Body of pancreas (tissue), 4 donors: ENCODE measurements around the gene PTPRN2.

Experiments
- CTCF ChIP-seq, 7 experiments: fragments of 450-650 bp in 4 of 7; fragments of 200-600 bp in 3 of 7; sonication (generic) in 3 of 7; IDR thresholded peaks; one replicate each; pipeline ENCODE4 v1.5.1; 2016 to 2019; ENCODE audit warnings: antibody characterized with exemption in 7 of 7
- POLR2A ChIP-seq, 3 donors: fragments of 450-650 bp; IDR thresholded peaks; one replicate each; pipeline ENCODE4 v1.6.1; 2016; ENCODE audit warnings: antibody characterized with exemption in 3 of 3, mild to moderate bottlenecking in 2 of 3

DNA sequence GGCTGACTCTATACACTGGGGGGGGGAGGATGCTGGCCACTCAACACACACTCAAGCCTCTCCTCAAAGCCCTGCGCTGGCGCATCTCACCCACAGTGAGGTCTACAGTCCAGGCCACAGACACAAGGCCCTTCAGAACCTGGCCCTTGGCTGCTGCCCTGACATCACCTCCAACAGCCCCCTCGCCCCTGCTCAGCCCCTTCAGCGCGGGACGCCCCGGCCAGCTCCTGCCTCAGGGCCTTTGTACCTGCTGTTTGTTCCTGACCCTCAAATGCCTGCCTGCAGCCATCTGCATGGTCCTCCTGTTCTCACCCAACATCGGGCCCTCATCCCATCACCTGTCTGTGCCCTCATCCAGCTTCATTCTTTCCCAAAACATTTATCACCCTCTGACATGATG is 678.3 kb downstream of the PTPRN2 start:
- TF ChIP-seq CTCF (IDR thresholded peaks at IDR 0.05) (no peak), POLR2A (IDR thresholded peaks at IDR 0.05) (no peak)
